HepG2 (cell line): ENCODE data around the gene CYP4F12. TPM values are rescaled to one million over a fixed set of nuclear protein-coding genes. Genes with fewer than 3 reads are reported as not detected.
A peak's percentile ranks its signal among the peaks of the same experiment; 100 is the strongest.

Experiments used
- ARNT2 ChIP-seq: sonication (generic); formaldehyde crosslinking; IDR thresholded peaks from 2 replicates; pipeline ENCODE4 v1.8.0; 2022; ENCODE audit warnings: mild to moderate bottlenecking, low read depth, missing genetic modification reagents, moderate library complexity
- ARNTL ChIP-seq: sonication (generic); formaldehyde crosslinking; IDR thresholded peaks from 2 replicates; pipeline ENCODE4 v1.4.0; 2020; ENCODE audit warnings: mild to moderate bottlenecking, missing genetic modification reagents
- FIP1L1 ChIP-seq: fragments of 200-400 bp; formaldehyde crosslinking; IDR thresholded peaks from 2 replicates; pipeline ENCODE4 v1.6.1; 2018; ENCODE audit warnings: low read depth, mild to moderate bottlenecking, low read length, moderate library complexity, borderline replicate concordance; ENCODE audit not compliant: insufficient read depth
- MTA3 ChIP-seq: sonication (generic); formaldehyde crosslinking; IDR thresholded peaks from 2 replicates; pipeline ENCODE4 v1.4.0; 2020; ENCODE audit warnings: missing genetic modification reagents
- NFKB2 ChIP-seq: sonication (generic); formaldehyde crosslinking; IDR thresholded peaks from 2 replicates; pipeline ENCODE4 v1.4.0; 2020; ENCODE audit warnings: missing genetic modification reagents, borderline replicate concordance
- NR2F1 ChIP-seq, 2 experiments: fragments of 450-650 bp in 1 of 2; formaldehyde crosslinking in 1 of 2; IDR thresholded peaks; 2 replicates each; pipeline versions ENCODE4 v1.5.0 to v1.6.1; 2016 to 2020; ENCODE audit warnings: mild to moderate bottlenecking in 1 of 2, missing compliant biosample characterization in 1 of 2, missing genetic modification reagents in 1 of 2, moderate library complexity in 1 of 2
- SRF ChIP-seq: IDR thresholded peaks from 2 replicates; pipeline ENCODE4 v1.6.1; 2011; ENCODE audit warnings: mild to moderate bottlenecking, low read depth, low read length, moderate library complexity
- TBL1XR1 ChIP-seq: fragments of 150-350 bp; IDR thresholded peaks from 2 replicates; pipeline ENCODE4 v1.6.1; 2014; ENCODE audit warnings: borderline replicate concordance, low read length; ENCODE audit not compliant: partially characterized antibody
- ZNF75D ChIP-seq: sonication (generic); formaldehyde crosslinking; IDR thresholded peaks from 2 replicates; pipeline ENCODE4 v1.8.1; 2023; ENCODE audit warnings: missing genetic modification reagents, mild to moderate bottlenecking, borderline replicate concordance
- ZNF781 ChIP-seq: sonication (generic); formaldehyde crosslinking; IDR thresholded peaks from 2 replicates; pipeline ENCODE4 v1.5.1; 2020; ENCODE audit warnings: borderline replicate concordance, mild to moderate bottlenecking, missing genetic modification reagents; ENCODE audit errors: not compliant biosample characterization
- ZSCAN29 ChIP-seq: sonication (generic); formaldehyde crosslinking; conservative IDR thresholded peaks from 2 replicates; pipeline ENCODE4 v1.4.0; 2020; ENCODE audit warnings: mild to moderate bottlenecking, missing genetic modification reagents
- polyA plus RNA-seq, 8 experiments: library from polyadenylated mRNA; depleted of rRNA in 3 of 8; stranded (reverse) in 7 of 8; unstranded in 1 of 8; fragments of >200 nt; fragmentation: Illumina TruSeq in 4 of 8; extraction: Trizol in 4 of 8; gene quantifications; 2 replicates each; pipeline versions ENCODE4 v1.2.1 to v1.2.3, GENCODE V29; 2011 to 2016; ENCODE audit warnings: low read depth in 4 of 8, missing spikeins in 1 of 8, mixed read lengths in 1 of 8; ENCODE audit not compliant: insufficient read depth in 1 of 8
- total RNA-seq, 5 experiments: library from RNA; depleted of rRNA; stranded (reverse); fragments of >200 nt; fragmentation: Illumina TruSeq; extraction: Trizol; gene quantifications; 2 replicates each; pipeline ENCODE4 v1.2.3, GENCODE V29; 2016; ENCODE audit warnings: low read depth in 1 of 5
- TF ChIP-seq, protein P1 (sequence below): sonication (generic); formaldehyde crosslinking; IDR thresholded peaks from 2 replicates; pipeline ENCODE4 v1.4.0; 2020; ENCODE audit warnings: missing genetic modification reagents, mild to moderate bottlenecking, borderline replicate concordance
- TF ChIP-seq, protein P2 (sequence below): sonication (generic); formaldehyde crosslinking; conservative IDR thresholded peaks from 2 replicates; pipeline ENCODE4 v1.8.0; 2022; ENCODE audit warnings: mild to moderate bottlenecking, moderate library complexity, missing genetic modification reagents
- TF ChIP-seq, protein P3 (sequence below): sonication (generic); formaldehyde crosslinking; IDR thresholded peaks from 2 replicates; pipeline ENCODE4 v1.5.0; 2020; ENCODE audit warnings: missing genetic modification reagents
- TF ChIP-seq, protein P4 (sequence below): sonication (generic); formaldehyde crosslinking; IDR thresholded peaks from 2 replicates; pipeline ENCODE4 v1.4.0; 2020; ENCODE audit warnings: missing genetic modification reagents

CYP4F12 gene
- total and polyA plus RNA-seq, 2 of the 13 experiments (the other 11 are each of a cell fraction or from before 2014, with no cell fraction given): 29.9 to 30.8 TPM

DNA sequence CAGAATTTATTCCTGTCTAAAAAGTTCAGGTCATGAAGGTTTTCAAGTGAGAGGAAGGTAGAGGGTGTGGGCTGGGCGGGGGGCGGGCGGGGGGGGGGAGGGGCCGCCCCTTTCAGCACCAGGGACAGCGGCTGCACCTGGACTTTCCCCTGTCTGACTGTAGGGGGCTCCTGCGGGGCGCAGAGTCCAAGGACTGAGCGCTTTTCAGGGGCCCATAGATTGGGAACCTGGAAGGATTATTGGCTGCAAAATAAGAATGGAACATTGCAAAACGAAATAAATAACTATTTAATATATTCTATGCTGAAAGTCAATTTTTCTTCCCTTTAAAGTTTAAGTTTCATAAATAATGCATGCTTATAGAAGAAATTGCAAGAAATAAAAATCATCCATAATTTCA lies 41.1 kb upstream of the CYP4F12 start (continued):
- TF ChIP-seq NR2F1 (CRISPR knock-in tag; IDR thresholded peaks at IDR 0.05) (no peak), ARNTL (no peak), FIP1L1 (no peak), MTA3 (CRISPR knock-in tag) (no peak), ZNF781 (CRISPR knock-in tag) (no peak), TBL1XR1 (no peak), SRF (no peak), ZSCAN29 (CRISPR knock-in tag) (no peak), ZNF75D (no peak), ARNT2 (CRISPR knock-in tag) (peak; percentile 67; the same call in 1 of the 2 replicates), NFKB2 (CRISPR knock-in tag) (peak; percentile 81; the same call in 1 of the 2 replicates)
- TF ChIP-seq, protein P1, sequence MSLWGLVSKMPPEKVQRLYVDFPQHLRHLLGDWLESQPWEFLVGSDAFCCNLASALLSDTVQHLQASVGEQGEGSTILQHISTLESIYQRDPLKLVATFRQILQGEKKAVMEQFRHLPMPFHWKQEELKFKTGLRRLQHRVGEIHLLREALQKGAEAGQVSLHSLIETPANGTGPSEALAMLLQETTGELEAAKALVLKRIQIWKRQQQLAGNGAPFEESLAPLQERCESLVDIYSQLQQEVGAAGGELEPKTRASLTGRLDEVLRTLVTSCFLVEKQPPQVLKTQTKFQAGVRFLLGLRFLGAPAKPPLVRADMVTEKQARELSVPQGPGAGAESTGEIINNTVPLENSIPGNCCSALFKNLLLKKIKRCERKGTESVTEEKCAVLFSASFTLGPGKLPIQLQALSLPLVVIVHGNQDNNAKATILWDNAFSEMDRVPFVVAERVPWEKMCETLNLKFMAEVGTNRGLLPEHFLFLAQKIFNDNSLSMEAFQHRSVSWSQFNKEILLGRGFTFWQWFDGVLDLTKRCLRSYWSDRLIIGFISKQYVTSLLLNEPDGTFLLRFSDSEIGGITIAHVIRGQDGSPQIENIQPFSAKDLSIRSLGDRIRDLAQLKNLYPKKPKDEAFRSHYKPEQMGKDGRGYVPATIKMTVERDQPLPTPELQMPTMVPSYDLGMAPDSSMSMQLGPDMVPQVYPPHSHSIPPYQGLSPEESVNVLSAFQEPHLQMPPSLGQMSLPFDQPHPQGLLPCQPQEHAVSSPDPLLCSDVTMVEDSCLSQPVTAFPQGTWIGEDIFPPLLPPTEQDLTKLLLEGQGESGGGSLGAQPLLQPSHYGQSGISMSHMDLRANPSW (CRISPR knock-in tag): no peak
- TF ChIP-seq, protein P2, sequence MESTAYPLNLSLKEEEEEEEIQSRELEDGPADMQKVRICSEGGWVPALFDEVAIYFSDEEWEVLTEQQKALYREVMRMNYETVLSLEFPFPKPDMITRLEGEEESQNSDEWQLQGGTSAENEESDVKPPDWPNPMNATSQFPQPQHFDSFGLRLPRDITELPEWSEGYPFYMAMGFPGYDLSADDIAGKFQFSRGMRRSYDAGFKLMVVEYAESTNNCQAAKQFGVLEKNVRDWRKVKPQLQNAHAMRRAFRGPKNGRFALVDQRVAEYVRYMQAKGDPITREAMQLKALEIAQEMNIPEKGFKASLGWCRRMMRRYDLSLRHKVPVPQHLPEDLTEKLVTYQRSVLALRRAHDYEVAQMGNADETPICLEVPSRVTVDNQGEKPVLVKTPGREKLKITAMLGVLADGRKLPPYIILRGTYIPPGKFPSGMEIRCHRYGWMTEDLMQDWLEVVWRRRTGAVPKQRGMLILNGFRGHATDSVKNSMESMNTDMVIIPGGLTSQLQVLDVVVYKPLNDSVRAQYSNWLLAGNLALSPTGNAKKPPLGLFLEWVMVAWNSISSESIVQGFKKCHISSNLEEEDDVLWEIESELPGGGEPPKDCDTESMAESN (CRISPR knock-in tag): 0 out of 2 replicates have a peak, but pooled peaks have one; percentile 54
- TF ChIP-seq, protein P3, sequence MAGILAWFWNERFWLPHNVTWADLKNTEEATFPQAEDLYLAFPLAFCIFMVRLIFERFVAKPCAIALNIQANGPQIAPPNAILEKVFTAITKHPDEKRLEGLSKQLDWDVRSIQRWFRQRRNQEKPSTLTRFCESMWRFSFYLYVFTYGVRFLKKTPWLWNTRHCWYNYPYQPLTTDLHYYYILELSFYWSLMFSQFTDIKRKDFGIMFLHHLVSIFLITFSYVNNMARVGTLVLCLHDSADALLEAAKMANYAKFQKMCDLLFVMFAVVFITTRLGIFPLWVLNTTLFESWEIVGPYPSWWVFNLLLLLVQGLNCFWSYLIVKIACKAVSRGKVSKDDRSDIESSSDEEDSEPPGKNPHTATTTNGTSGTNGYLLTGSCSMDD (CRISPR knock-in tag): no peak
- TF ChIP-seq, protein P4, sequence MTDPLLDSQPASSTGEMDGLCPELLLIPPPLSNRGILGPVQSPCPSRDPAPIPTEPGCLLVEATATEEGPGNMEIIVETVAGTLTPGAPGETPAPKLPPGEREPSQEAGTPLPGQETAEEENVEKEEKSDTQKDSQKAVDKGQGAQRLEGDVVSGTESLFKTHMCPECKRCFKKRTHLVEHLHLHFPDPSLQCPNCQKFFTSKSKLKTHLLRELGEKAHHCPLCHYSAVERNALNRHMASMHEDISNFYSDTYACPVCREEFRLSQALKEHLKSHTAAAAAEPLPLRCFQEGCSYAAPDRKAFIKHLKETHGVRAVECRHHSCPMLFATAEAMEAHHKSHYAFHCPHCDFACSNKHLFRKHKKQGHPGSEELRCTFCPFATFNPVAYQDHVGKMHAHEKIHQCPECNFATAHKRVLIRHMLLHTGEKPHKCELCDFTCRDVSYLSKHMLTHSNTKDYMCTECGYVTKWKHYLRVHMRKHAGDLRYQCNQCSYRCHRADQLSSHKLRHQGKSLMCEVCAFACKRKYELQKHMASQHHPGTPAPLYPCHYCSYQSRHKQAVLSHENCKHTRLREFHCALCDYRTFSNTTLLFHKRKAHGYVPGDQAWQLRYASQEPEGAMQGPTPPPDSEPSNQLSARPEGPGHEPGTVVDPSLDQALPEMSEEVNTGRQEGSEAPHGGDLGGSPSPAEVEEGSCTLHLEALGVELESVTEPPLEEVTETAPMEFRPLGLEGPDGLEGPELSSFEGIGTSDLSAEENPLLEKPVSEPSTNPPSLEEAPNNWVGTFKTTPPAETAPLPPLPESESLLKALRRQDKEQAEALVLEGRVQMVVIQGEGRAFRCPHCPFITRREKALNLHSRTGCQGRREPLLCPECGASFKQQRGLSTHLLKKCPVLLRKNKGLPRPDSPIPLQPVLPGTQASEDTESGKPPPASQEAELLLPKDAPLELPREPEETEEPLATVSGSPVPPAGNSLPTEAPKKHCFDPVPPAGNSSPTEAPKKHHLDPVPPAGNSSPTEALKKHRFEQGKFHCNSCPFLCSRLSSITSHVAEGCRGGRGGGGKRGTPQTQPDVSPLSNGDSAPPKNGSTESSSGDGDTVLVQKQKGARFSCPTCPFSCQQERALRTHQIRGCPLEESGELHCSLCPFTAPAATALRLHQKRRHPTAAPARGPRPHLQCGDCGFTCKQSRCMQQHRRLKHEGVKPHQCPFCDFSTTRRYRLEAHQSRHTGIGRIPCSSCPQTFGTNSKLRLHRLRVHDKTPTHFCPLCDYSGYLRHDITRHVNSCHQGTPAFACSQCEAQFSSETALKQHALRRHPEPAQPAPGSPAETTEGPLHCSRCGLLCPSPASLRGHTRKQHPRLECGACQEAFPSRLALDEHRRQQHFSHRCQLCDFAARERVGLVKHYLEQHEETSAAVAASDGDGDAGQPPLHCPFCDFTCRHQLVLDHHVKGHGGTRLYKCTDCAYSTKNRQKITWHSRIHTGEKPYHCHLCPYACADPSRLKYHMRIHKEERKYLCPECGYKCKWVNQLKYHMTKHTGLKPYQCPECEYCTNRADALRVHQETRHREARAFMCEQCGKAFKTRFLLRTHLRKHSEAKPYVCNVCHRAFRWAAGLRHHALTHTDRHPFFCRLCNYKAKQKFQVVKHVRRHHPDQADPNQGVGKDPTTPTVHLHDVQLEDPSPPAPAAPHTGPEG (CRISPR knock-in tag): no peak
